Right atrium auricular region (tissue), 2 donors: ENCODE results near the gene GRP. TPM values are rescaled to one million over a fixed set of nuclear protein-coding genes. Genes with fewer than 3 reads are reported as not detected.

Source experiments
- DNase-seq: peaks from one replicate; pipeline ENCODE4 v3.0.0-alpha.2; 2019; ENCODE audit warnings: low spot score
- H3K27ac ChIP-seq, 2 donors: fragments of 200-600 bp; sonication (generic); 1 replicate in 1 of 2; 2 replicates in 1 of 2; pipeline ENCODE4 v1.5.1; 2016 to 2019
- H3K27me3 ChIP-seq, 2 donors: fragments of 200-600 bp; sonication (generic); one replicate each; pipeline versions ENCODE4 v1.5.1 to v1.6.0; 2017 to 2019
- H3K36me3 ChIP-seq: fragments of 200-600 bp; sonication (generic); one replicate; pipeline ENCODE4 v1.5.1; 2016
- H3K4me1 ChIP-seq, 2 donors: fragments of 200-600 bp; sonication (generic); one replicate each; pipeline versions ENCODE4 v1.5.1 to v1.6.0; 2017 to 2019
- H3K4me3 ChIP-seq, 2 donors: fragments of 200-600 bp; sonication (generic); 1 replicate in 1 of 2; 2 replicates in 1 of 2; pipeline ENCODE4 v1.5.1; 2017 to 2019; ENCODE audit warnings: mild to moderate bottlenecking in 1 of 2, moderate library complexity in 1 of 2
- H3K9me3 ChIP-seq, 2 donors: fragments of 200-600 bp; sonication (generic); one replicate each; pipeline ENCODE4 v1.5.1; 2019
- CTCF ChIP-seq, 2 donors: fragments of 200-600 bp; sonication (generic); IDR thresholded peaks; one replicate each; pipeline ENCODE4 v1.5.1; 2019; ENCODE audit warnings: antibody characterized with exemption in 2 of 2
- total RNA-seq, 2 donors: library from RNA; depleted of rRNA; stranded (reverse); fragments of >200 nt; gene quantifications; one replicate each; pipeline ENCODE4 v1.1.0, GENCODE V29; 2016

GRP gene
- total RNA-seq, 2 donors from 2014 or later, result not detected

GRCh38 chr18:59269563-59270119 lies 49.7 kb downstream of the GRP start:
- no peak for DNase-seq
- TF ChIP-seq CTCF (IDR thresholded peaks at IDR 0.05), result no peak
- Histone ChIP-seq H3K4me1 (peaks cover 0 to 57% of the 10 kb centered on the region in 2 donors), H3K27me3 (peaks cover 36 to 76% of the 10 kb centered on the region in 2 donors), H3K9me3 (no peaks in the 10 kb centered on the region), H3K27ac (no peak overlapping the region), H3K4me3 (peak overlapping the region in 1 of 2 donors; percentile 25), H3K36me3 (no peaks in the 10 kb centered on the region)

- Histone ChIP-seq H3K27me3 (peaks cover 45 to 76% of the 10 kb centered on the region in 2 donors), H3K27ac (no peak overlapping the region), H3K36me3 (no peaks in the 10 kb centered on the region), H3K4me1 (peaks cover 0 to 46% of the 10 kb centered on the region in 2 donors), H3K9me3 (no peaks in the 10 kb centered on the region), H3K4me3 (no peak overlapping the region)
- no peak for TF ChIP-seq CTCF (IDR thresholded peaks at IDR 0.05)
- no peak for DNase-seq
These were observed 50.8 kb downstream of the GRP start for GRCh38 chr18:59270689-59271257.

- H3K36me3 ChIP-seq, result no peaks in the 10 kb centered on the region
- H3K27me3 ChIP-seq, result peaks cover 46 to 69% of the 10 kb centered on the region in 2 donors
- TF ChIP-seq CTCF (IDR thresholded peaks at IDR 0.05), result no peak
- no peak overlapping the region for H3K4me3 ChIP-seq
- H3K27ac ChIP-seq, result no peak overlapping the region
- no peaks in the 10 kb centered on the region for H3K9me3 ChIP-seq
- DNase-seq, result no peak
- peaks cover 0 to 46% of the 10 kb centered on the region in 2 donors for H3K4me1 ChIP-seq
These were observed 51.8 kb downstream of the GRP start for GRCh38 chr18:59271606-59272220.

- Histone ChIP-seq H3K36me3 (no peaks in the 10 kb centered on the region), H3K27ac (no peak overlapping the region), H3K9me3 (no peaks in the 10 kb centered on the region), H3K27me3 (peaks cover 46 to 69% of the 10 kb centered on the region in 2 donors), H3K4me3 (peak overlapping the region in 1 of 2 donors; percentile 34), H3K4me1 (peaks cover 0 to 46% of the 10 kb centered on the region in 2 donors)
- TF ChIP-seq CTCF (IDR thresholded peaks at IDR 0.05), result no peak
- DNase-seq, result no peak
These were observed 52.4 kb downstream of the GRP start for GRCh38 chr18:59272221-59272888.

GRCh38 chr18:59272891-59273758 lies 53.2 kb downstream of the GRP start, which contains the start of gene RAX:
TSS of gene RAX (minus strand) at chr18:59273454. CDS start at chr18:59273206, 248 bp downstream.
- Histone ChIP-seq H3K27ac (no peak within 1 kb of the TSS), H3K36me3 (no peaks in the 10 kb centered on the region), H3K4me1 (peaks cover 0 to 39% of the 10 kb centered on the region in 2 donors), H3K27me3 (peaks cover 45 to 61% of the 10 kb centered on the region in 2 donors), H3K9me3 (no peaks in the 10 kb centered on the region), H3K4me3 (peak within 1 kb of the TSS in 1 of 2 donors; percentile 34)
- TF ChIP-seq CTCF (IDR thresholded peaks at IDR 0.05), result no peak
- DNase-seq, result no peak
